Fibroblast of the conjunctiva (primary cell): ENCODE results near the gene TXNIP.

Experiments
- DNase-seq: peaks from one replicate; pipeline ENCODE4 v3.0.0-alpha.2; 2010; ENCODE audit warnings: low read depth

Gene TXNIP

GRCh38 chr1:146012703-146013558, 16.6 kb upstream of the TXNIP start:
- peak; percentile 77 for DNase-seq

- no peak for DNase-seq
Measured at GRCh38 chr1:146010126-146010738, 13.9 kb upstream of the TXNIP start.

- DNase-seq, result no peak
Measured at GRCh38 chr1:146007489-146008133, 11.2 kb upstream of the TXNIP start.

GRCh38 chr1:146001709-146002108, 5.3 kb upstream of the TXNIP start:
- no peak for DNase-seq

- no peak for DNase-seq
Measured at GRCh38 chr1:145999321-146000024, 3.1 kb upstream of the TXNIP start.

- no peak for DNase-seq
Measured at GRCh38 chr1:145997718-145998023, 1.3 kb upstream of the TXNIP start.

- no peak for DNase-seq
Measured at GRCh38 chr1:145997016-145997717, 788 bp upstream of the TXNIP start.

GRCh38 chr1:145995964-145996432, 381 bp downstream of the TXNIP start:
- no peak for DNase-seq

- no peak for DNase-seq
Measured at GRCh38 chr1:145995148-145995881, 1.1 kb downstream of the TXNIP start.

- no peak for DNase-seq
Measured at GRCh38 chr1:145994391-145995120, 1.8 kb downstream of the TXNIP start.

- no peak for DNase-seq
Measured at GRCh38 chr1:145993618-145994390, 2.6 kb downstream of the TXNIP start.

- DNase-seq, result no peak
Measured at GRCh38 chr1:145992958-145993617, 3.3 kb downstream of the TXNIP start.

GRCh38 chr1:145992502-145992936, 3.9 kb downstream of the TXNIP start:
- DNase-seq, result no peak

- DNase-seq, result no peak
Measured at GRCh38 chr1:145991735-145992412, 4.5 kb downstream of the TXNIP start.

GRCh38 chr1:145990249-145990855, 6.0 kb downstream of the TXNIP start:
- no peak for DNase-seq

GRCh38 chr1:145988773-145989172, 7.6 kb downstream of the TXNIP start:
- DNase-seq, result no peak

- no peak for DNase-seq
Measured at GRCh38 chr1:145987926-145988325, 8.5 kb downstream of the TXNIP start.

- no peak for DNase-seq
Measured at GRCh38 chr1:145986551-145986950, 9.8 kb downstream of the TXNIP start.
